Measurements from ENCODE around the gene NCBP1. TPM values are rescaled to one million over a fixed set of nuclear protein-coding genes. Genes with fewer than 3 reads are reported as not detected.

Gene NCBP1
- total RNA-seq, 1 donor from 2014 or later, result 36.3 TPM

DNA sequence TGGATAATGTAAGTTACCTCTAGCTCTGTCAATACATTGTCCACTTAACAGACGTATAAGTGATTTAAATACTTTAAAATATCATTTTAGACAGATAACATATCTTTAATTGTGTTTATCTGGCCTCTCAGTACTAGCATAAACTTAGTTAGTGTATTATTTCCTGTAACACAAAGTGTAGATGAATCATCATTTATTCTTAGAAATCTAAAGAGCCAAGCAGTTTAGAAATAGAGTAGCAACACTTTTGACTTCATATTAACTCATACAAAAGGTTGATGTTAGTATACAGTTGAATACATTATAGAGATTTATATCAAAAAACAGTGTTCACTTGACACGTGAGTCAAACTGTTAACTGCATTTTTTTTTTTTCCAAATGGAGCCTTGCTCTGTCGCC, 18.0 kb downstream of the NCBP1 start:
- TF ChIP-seq, protein P1, sequence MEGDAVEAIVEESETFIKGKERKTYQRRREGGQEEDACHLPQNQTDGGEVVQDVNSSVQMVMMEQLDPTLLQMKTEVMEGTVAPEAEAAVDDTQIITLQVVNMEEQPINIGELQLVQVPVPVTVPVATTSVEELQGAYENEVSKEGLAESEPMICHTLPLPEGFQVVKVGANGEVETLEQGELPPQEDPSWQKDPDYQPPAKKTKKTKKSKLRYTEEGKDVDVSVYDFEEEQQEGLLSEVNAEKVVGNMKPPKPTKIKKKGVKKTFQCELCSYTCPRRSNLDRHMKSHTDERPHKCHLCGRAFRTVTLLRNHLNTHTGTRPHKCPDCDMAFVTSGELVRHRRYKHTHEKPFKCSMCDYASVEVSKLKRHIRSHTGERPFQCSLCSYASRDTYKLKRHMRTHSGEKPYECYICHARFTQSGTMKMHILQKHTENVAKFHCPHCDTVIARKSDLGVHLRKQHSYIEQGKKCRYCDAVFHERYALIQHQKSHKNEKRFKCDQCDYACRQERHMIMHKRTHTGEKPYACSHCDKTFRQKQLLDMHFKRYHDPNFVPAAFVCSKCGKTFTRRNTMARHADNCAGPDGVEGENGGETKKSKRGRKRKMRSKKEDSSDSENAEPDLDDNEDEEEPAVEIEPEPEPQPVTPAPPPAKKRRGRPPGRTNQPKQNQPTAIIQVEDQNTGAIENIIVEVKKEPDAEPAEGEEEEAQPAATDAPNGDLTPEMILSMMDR (IDR thresholded peaks at IDR 0.05), result no peak
- ChIA-PET CTCF (no interaction called here), POLR2A (no interaction called here)
- H3K4me1 Mint-ChIP-seq, result no peaks in the 10 kb centered on the region
- H3K27me3 Mint-ChIP-seq, result no peaks in the 10 kb centered on the region
- intact Hi-C loops (cut with micrococcal nuclease), result no loop called here
- DNase-seq (no peak), ATAC-seq (ENCODE audit: low read depth) (no peak)
- H3K27ac Mint-ChIP-seq, result no peak overlapping the region
- peaks cover 78% of the 10 kb centered on the region for H3K36me3 Mint-ChIP-seq (ENCODE audit: low read depth)
- no peaks in the 10 kb centered on the region for H3K9me3 Mint-ChIP-seq
- no peak overlapping the region for H3K4me3 Mint-ChIP-seq

- DNase-seq (no peak), ATAC-seq (ENCODE audit: low read depth) (no peak)
- H3K9me3 Mint-ChIP-seq, result no peaks in the 10 kb centered on the region
- CTCF ChIA-PET, result no interaction called here
- intact Hi-C loops (cut with micrococcal nuclease), result no loop called here
- TF ChIP-seq, protein P1 (IDR thresholded peaks at IDR 0.05), result no peak
- no peak overlapping the region for H3K4me3 Mint-ChIP-seq
- peaks cover 9% of the 10 kb centered on the region for H3K4me1 Mint-ChIP-seq
- H3K36me3 Mint-ChIP-seq (ENCODE audit: low read depth), result peaks cover 89% of the 10 kb centered on the region
- POLR2A ChIA-PET, result no interaction called here
- H3K27ac Mint-ChIP-seq, result no peak overlapping the region
- no peaks in the 10 kb centered on the region for H3K27me3 Mint-ChIP-seq
Observed at GRCh38 chr9:97658707-97659106, 25.1 kb downstream of the NCBP1 start.

GRCh38 chr9:97659771-97660170, 26.1 kb downstream of the NCBP1 start:
- DNase-seq (no peak), ATAC-seq (ENCODE audit: low read depth) (no peak)
- TF ChIP-seq, protein P1 (IDR thresholded peaks at IDR 0.05), result no peak
- Mint-ChIP-seq H3K9me3 (no peaks in the 10 kb centered on the region), H3K4me1 (peaks cover 9% of the 10 kb centered on the region), H3K27ac (no peak overlapping the region), H3K4me3 (no peak overlapping the region), H3K27me3 (no peaks in the 10 kb centered on the region), H3K36me3 (ENCODE audit: low read depth) (peaks cover 90% of the 10 kb centered on the region)
- intact Hi-C loops (cut with micrococcal nuclease), result no loop called here
- ChIA-PET CTCF (no interaction called here), POLR2A (interaction anchor here (0.6 to 0.8 kb wide), 2 partner anchors 27 to 262 kb away, joined by 3 to 4 read pairs; partner anchors contain the start of gene TSTD2)

- no peak overlapping the region for H3K4me3 Mint-ChIP-seq
- peaks cover 90% of the 10 kb centered on the region for H3K36me3 Mint-ChIP-seq (ENCODE audit: low read depth)
Observed at GRCh38 chr9:97660340-97660739, 26.7 kb downstream of the NCBP1 start.

DNA sequence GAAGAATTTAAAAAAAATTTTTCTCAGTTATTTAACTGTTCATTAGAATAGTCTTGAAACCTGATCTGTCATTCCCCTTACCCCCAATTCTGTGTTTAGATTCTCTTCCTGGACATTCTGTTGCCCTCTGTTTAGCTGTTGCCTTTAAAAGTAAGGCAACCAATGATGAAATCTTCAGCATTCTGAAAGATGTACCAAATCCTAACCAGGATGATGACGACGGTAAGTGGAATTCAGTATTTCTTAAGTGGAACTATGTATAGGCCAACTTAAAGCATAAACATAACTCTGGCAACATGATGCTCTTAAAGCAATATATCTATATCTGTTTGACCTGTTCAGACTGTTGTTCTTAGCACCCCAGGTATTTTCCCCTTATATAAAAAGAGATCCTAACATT, 27.2 kb downstream of the NCBP1 start:
- intact Hi-C loops (cut with micrococcal nuclease), result no loop called here

More at GRCh38 chr9:97660340-97660739, 26.7 kb downstream of the NCBP1 start:
- peaks cover 9% of the 10 kb centered on the region for H3K4me1 Mint-ChIP-seq
- no peak for ATAC-seq (ENCODE audit: low read depth)
- ChIA-PET POLR2A (interaction anchor here (0.6 to 1.1 kb wide), 3 partner anchors 27 to 261 kb away, joined by 3 to 4 read pairs (median 3); partner anchors contain the start of genes NCBP1 and TSTD2), CTCF (no interaction called here)
- H3K27ac Mint-ChIP-seq, result peak overlapping the region; percentile 41
- no peak for DNase-seq
- no peaks in the 10 kb centered on the region for H3K9me3 Mint-ChIP-seq
- intact Hi-C loops (cut with micrococcal nuclease), result no loop called here
- H3K27me3 Mint-ChIP-seq, result no peaks in the 10 kb centered on the region
- TF ChIP-seq, protein P1 (IDR thresholded peaks at IDR 0.05), result no peak

More for the DNA sequence above, 27.2 kb downstream of the NCBP1 start:
- Mint-ChIP-seq H3K9me3 (no peaks in the 10 kb centered on the region), H3K36me3 (ENCODE audit: low read depth) (peaks cover 89% of the 10 kb centered on the region), H3K4me3 (no peak overlapping the region), H3K4me1 (peaks cover 9% of the 10 kb centered on the region), H3K27me3 (no peaks in the 10 kb centered on the region), H3K27ac (no peak overlapping the region)
- no peak for DNase-seq
- no peak for ATAC-seq (ENCODE audit: low read depth)
- ChIA-PET POLR2A (interaction anchor here (1.1 kb wide), 1 partner anchor 27 kb away, joined by 3 read pairs; the partner anchor contains the start of genes NCBP1 and TSTD2), CTCF (no interaction called here)
- TF ChIP-seq, protein P1 (IDR thresholded peaks at IDR 0.05), result no peak
